Right renal cortex interstitium (tissue), 3 donors: Measurements from ENCODE around the gene GMDS. TPM values are rescaled to one million over a fixed set of nuclear protein-coding genes. Genes with fewer than 3 reads are reported as not detected.

ENCODE experiments used
- DNase-seq, 3 donors: peaks; one replicate each; pipeline ENCODE4 v3.0.0-alpha.2; 2013; ENCODE audit warnings: low read depth in 3 of 3, low spot score in 2 of 3
- polyA plus RNA-seq, 3 donors: library from polyadenylated mRNA; unstranded; fragments of 120-200 nt; gene quantifications; one replicate each; pipeline ENCODE4 v1.2.1, GENCODE V29; 2013; ENCODE audit not compliant: insufficient read length in 3 of 3

GMDS gene
- polyA plus RNA-seq, 3 donors = 70.8 to 90.1 (median 74.0) TPM

GRCh38 chr6:1820165-1820564 is 425.2 kb downstream of the GMDS start:
- no peak for DNase-seq

GRCh38 chr6:1819007-1819406 is 426.4 kb downstream of the GMDS start:
- DNase-seq = no peak

- DNase-seq = no peak
Measured at GRCh38 chr6:1817033-1817761, 428.2 kb downstream of the GMDS start.

- no peak for DNase-seq
Measured at GRCh38 chr6:1815827-1816452, 429.5 kb downstream of the GMDS start.

GRCh38 chr6:1814279-1814678 is 431.1 kb downstream of the GMDS start:
- no peak for DNase-seq

- no peak for DNase-seq
Measured at GRCh38 chr6:1812487-1812886, 432.9 kb downstream of the GMDS start.

GRCh38 chr6:1812034-1812433 is 433.4 kb downstream of the GMDS start:
- DNase-seq = no peak

GRCh38 chr6:1810880-1811279 is 434.5 kb downstream of the GMDS start:
- no peak for DNase-seq

- DNase-seq = no peak
Measured at GRCh38 chr6:1809291-1809988, 436.0 kb downstream of the GMDS start.

GRCh38 chr6:1806935-1807334 is 438.5 kb downstream of the GMDS start:
- DNase-seq = no peak

- no peak for DNase-seq
Measured at GRCh38 chr6:1802491-1803395, 442.7 kb downstream of the GMDS start.

- no peak for DNase-seq
Measured at GRCh38 chr6:1801401-1801800, 444.0 kb downstream of the GMDS start.

- DNase-seq = no peak
Measured at GRCh38 chr6:1800845-1801244, 444.6 kb downstream of the GMDS start.

GRCh38 chr6:1798965-1799325 is 446.5 kb downstream of the GMDS start:
- no peak for DNase-seq

GRCh38 chr6:1798303-1798964 is 447.0 kb downstream of the GMDS start:
- DNase-seq = no peak

GRCh38 chr6:1797801-1798200 is 447.6 kb downstream of the GMDS start:
- no peak for DNase-seq

GRCh38 chr6:1796706-1797529 is 448.5 kb downstream of the GMDS start:
- no peak for DNase-seq

- DNase-seq = no peak
Measured at GRCh38 chr6:1795910-1796309, 449.5 kb downstream of the GMDS start.

- no peak for DNase-seq
Measured at GRCh38 chr6:1792989-1793388, 452.4 kb downstream of the GMDS start.

GRCh38 chr6:1790684-1791083 is 454.7 kb downstream of the GMDS start:
- no peak for DNase-seq
